Left ventricle myocardium inferior (tissue), 1 donor: Measurements from ENCODE around the gene TCP1. TPM values are rescaled to one million over a fixed set of nuclear protein-coding genes. Genes with fewer than 3 reads are reported as not detected.
"Not testable (repeated sequence)": the region's sequence is repeated elsewhere in the genome, so short reads cannot be mapped to it uniquely, and the experiment has no call there.

ENCODE experiments used
- DNase-seq: peaks from one replicate; pipeline ENCODE4 v3.0.0-alpha.2; 2020
- H3K27ac ChIP-seq: fragments of 200-600 bp; replicated peaks from 2 replicates; pipeline ENCODE4 v1.8.0; 2021
- H3K27me3 ChIP-seq: fragments of 200-600 bp; 2 replicates; pipeline ENCODE4 v1.8.0; 2021; ENCODE audit warnings: low read depth
- H3K36me3 ChIP-seq: fragments of 200-600 bp; 2 replicates; pipeline ENCODE4 v1.8.0; 2021
- H3K4me1 ChIP-seq: fragments of 200-600 bp; 2 replicates; pipeline ENCODE4 v1.8.0; 2021
- H3K4me3 ChIP-seq: fragments of 200-600 bp; 2 replicates; pipeline ENCODE4 v1.8.0; 2021; ENCODE audit warnings: mild to moderate bottlenecking, moderate library complexity
- H3K9me3 ChIP-seq: fragments of 200-600 bp; replicated peaks from 2 replicates; pipeline ENCODE4 v1.8.0; 2021
- intact Hi-C: fragments of 100-400 bp; cut with micrococcal nuclease; formaldehyde crosslinking; loops from one replicate; pipeline ENCODE4 v1.11.0; 2022
- total RNA-seq: library from RNA; stranded (reverse); fragmentation: NEBNext Ultra II Directional; extraction: Animal tissue kit (Norgen Biotek cat#: 25700); gene quantifications from one replicate; pipeline ENCODE4 v1.2.1, GENCODE V29; 2021
- TF ChIP-seq, protein P1 (sequence below): fragments of 200-600 bp; IDR thresholded peaks from 2 replicates; pipeline ENCODE4 v1.8.0; 2021; ENCODE audit warnings: antibody characterized with exemption, mild to moderate bottlenecking, borderline replicate concordance
- donor health status: DM: no; HTN: yes; CAD: no; lungs with severe emphysema.

Gene TCP1
- total RNA-seq, 1 donor from 2014 or later = 136 TPM

- Histone ChIP-seq H3K4me1 (peaks cover 27% of the 10 kb centered on the region), H3K36me3 (peaks cover 93% of the 10 kb centered on the region), H3K9me3 (no peaks in the 10 kb centered on the region), H3K4me3 (no peak overlapping the region), H3K27me3 (no peaks in the 10 kb centered on the region), H3K27ac (no peak overlapping the region)
- TF ChIP-seq, protein P1, sequence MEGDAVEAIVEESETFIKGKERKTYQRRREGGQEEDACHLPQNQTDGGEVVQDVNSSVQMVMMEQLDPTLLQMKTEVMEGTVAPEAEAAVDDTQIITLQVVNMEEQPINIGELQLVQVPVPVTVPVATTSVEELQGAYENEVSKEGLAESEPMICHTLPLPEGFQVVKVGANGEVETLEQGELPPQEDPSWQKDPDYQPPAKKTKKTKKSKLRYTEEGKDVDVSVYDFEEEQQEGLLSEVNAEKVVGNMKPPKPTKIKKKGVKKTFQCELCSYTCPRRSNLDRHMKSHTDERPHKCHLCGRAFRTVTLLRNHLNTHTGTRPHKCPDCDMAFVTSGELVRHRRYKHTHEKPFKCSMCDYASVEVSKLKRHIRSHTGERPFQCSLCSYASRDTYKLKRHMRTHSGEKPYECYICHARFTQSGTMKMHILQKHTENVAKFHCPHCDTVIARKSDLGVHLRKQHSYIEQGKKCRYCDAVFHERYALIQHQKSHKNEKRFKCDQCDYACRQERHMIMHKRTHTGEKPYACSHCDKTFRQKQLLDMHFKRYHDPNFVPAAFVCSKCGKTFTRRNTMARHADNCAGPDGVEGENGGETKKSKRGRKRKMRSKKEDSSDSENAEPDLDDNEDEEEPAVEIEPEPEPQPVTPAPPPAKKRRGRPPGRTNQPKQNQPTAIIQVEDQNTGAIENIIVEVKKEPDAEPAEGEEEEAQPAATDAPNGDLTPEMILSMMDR = no peak
- intact Hi-C loops = no loop called here
- no peak for DNase-seq
These were observed 38.0 kb downstream of the TCP1 start for GRCh38 chr6:159751448-159751847.

GRCh38 chr6:159748127-159748526 is 41.3 kb downstream of the TCP1 start:
- intact Hi-C loops, H3K9me3 ChIP-seq, DNase-seq, H3K27ac ChIP-seq, H3K27me3 ChIP-seq, H3K4me3 ChIP-seq: not testable (repeated sequence)
- H3K4me1 ChIP-seq = peaks cover 37% of the 10 kb centered on the region
- H3K36me3 ChIP-seq = peaks cover 95% of the 10 kb centered on the region

DNA sequence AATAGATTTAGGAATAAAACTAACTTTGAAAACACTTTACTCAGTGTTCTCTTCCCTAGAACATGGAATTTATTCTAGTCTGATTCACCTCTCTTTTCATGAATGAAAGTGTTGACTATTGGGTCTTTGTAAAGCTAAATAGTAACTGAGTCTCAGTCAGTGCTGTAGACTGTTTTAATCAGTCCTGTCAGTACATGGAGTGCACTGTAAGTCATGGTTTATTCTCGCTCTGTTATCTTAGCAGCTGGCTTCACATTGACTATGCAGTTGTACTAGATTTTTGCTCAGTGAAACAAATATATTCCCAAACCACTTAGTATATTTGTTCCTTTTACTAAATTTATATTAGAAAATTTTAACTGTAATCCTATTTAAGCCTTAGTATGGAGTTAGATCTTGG is 42.6 kb downstream of the TCP1 start:
- peaks cover 37% of the 10 kb centered on the region for H3K4me1 ChIP-seq
- no peak for DNase-seq
- no peaks in the 10 kb centered on the region for H3K27me3 ChIP-seq
- TF ChIP-seq, protein P1 = no peak
- intact Hi-C loops = no loop called here
- no peak overlapping the region for H3K4me3 ChIP-seq
- H3K36me3 ChIP-seq = peaks cover 95% of the 10 kb centered on the region
- no peaks in the 10 kb centered on the region for H3K9me3 ChIP-seq
- H3K27ac ChIP-seq = peak overlapping the region; percentile 60

GRCh38 chr6:159745081-159745480 is 44.3 kb downstream of the TCP1 start:
- intact Hi-C loops = no loop called here

DNA sequence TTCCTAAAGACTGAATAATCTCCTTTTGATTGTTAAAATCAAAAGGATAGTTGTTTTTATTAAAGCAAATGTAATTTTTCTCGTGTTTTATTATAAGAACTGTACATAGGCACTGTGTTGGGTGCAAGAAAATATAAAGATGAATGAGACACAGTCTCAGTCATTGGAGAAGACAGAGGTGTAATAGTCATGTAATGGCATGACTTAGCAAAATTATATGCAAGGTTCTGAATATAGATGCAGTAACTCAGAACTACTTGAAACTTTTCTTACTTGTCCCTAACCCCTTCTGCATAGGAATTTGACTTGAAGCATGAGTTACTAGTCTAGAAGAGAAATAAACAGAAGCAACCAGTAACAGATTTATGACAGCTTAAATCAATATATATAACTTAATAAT is 47.2 kb downstream of the TCP1 start:
- peaks cover 68% of the 10 kb centered on the region for H3K36me3 ChIP-seq
- intact Hi-C loops = no loop called here
- no peak overlapping the region for H3K27ac ChIP-seq
- no peak for DNase-seq
- H3K27me3 ChIP-seq = no peaks in the 10 kb centered on the region
- TF ChIP-seq, protein P1 = no peak
- no peaks in the 10 kb centered on the region for H3K9me3 ChIP-seq
- peaks cover 45% of the 10 kb centered on the region for H3K4me1 ChIP-seq
- no peak overlapping the region for H3K4me3 ChIP-seq

More at GRCh38 chr6:159745081-159745480, 44.3 kb downstream of the TCP1 start:
- peaks cover 37% of the 10 kb centered on the region for H3K4me1 ChIP-seq
- peaks cover 97% of the 10 kb centered on the region for H3K36me3 ChIP-seq
- H3K9me3 ChIP-seq = no peaks in the 10 kb centered on the region
- H3K4me3 ChIP-seq = no peak overlapping the region
- no peaks in the 10 kb centered on the region for H3K27me3 ChIP-seq
- H3K27ac ChIP-seq = peak overlapping the region; percentile 60
- DNase-seq = no peak
- TF ChIP-seq, protein P1 = no peak

- Histone ChIP-seq H3K36me3 (peaks cover 45% of the 10 kb centered on the region), H3K4me3 (no peak overlapping the region), H3K9me3 (no peaks in the 10 kb centered on the region), H3K27me3 (no peaks in the 10 kb centered on the region), H3K27ac (no peak overlapping the region), H3K4me1 (peaks cover 47% of the 10 kb centered on the region)
- no peak for DNase-seq
- intact Hi-C loops = no loop called here
- TF ChIP-seq, protein P1 = no peak
These were observed 50.1 kb downstream of the TCP1 start for GRCh38 chr6:159739341-159739740.
